WTC11 (cell line): ENCODE measurements around the gene ZFAND6. TPM values are rescaled to one million over a fixed set of nuclear protein-coding genes. Genes with fewer than 3 reads are reported as not detected.

Experiments
- ATAC-seq: fragments of 200-7000 bp; cut with Tn5 transposase; 2 replicates; pipeline ENCODE4 v1.10.0; 2021; ENCODE audit warnings: mild to moderate bottlenecking, moderate library complexity
- CTCF ChIA-PET: fragments of 300-600 bp; sonication (Branson Sonifier 250); formaldehyde crosslinking; loops from one replicate; lab custom pipeline; 2021; ENCODE audit warnings: antibody characterized with exemption; lab: Charles Lee
- POLR2A ChIA-PET: fragments of 350-600 bp; sonication (Branson Sonifier 250); formaldehyde crosslinking; loops from one replicate; lab custom pipeline; 2021; ENCODE audit warnings: antibody characterized with exemption; lab: Charles Lee
- DNase-seq: peaks from one replicate; pipeline ENCODE4 v3.0.0; 2021; ENCODE audit warnings: low spot score
- H3K27ac Mint-ChIP-seq: 2 replicates; pipeline ENCODE4 v1.8.0; 2021; ENCODE audit warnings: mixed read lengths
- H3K27me3 Mint-ChIP-seq: 2 replicates; pipeline ENCODE4 v1.8.0; 2021; ENCODE audit warnings: low read depth, mild to moderate bottlenecking, moderate library complexity, mixed read lengths
- H3K36me3 Mint-ChIP-seq: 2 replicates; pipeline ENCODE4 v1.8.0; 2021; ENCODE audit warnings: mixed read lengths
- H3K4me1 Mint-ChIP-seq: 2 replicates; pipeline ENCODE4 v1.8.0; 2022; ENCODE audit warnings: mixed read lengths
- H3K4me3 Mint-ChIP-seq: 2 replicates; pipeline ENCODE4 v1.8.0; 2021; ENCODE audit warnings: mild to moderate bottlenecking, moderate library complexity, mixed read lengths
- H3K9me3 Mint-ChIP-seq: 2 replicates; pipeline ENCODE4 v1.8.0; 2021; ENCODE audit warnings: mixed read lengths
- AR ChIP-seq: fragments of 250-450 bp; sonication (Bioruptor Pico); IDR thresholded peaks from 2 replicates; pipeline ENCODE4 v1.9.0; 2021; ENCODE audit warnings: mild to moderate bottlenecking
- ATF1 ChIP-seq: sonication (generic); formaldehyde crosslinking; IDR thresholded peaks from 2 replicates; pipeline ENCODE4 v1.8.1; 2023; ENCODE audit warnings: mild to moderate bottlenecking, moderate library complexity, missing genetic modification reagents
- ESRRA ChIP-seq: sonication (generic); formaldehyde crosslinking; IDR thresholded peaks from 2 replicates; pipeline ENCODE4 v1.8.1; 2022; ENCODE audit warnings: mild to moderate bottlenecking, missing genetic modification reagents, borderline replicate concordance
- HMGXB4 ChIP-seq: sonication (generic); formaldehyde crosslinking; IDR thresholded peaks from 2 replicates; pipeline ENCODE4 v1.8.1; 2023; ENCODE audit warnings: mild to moderate bottlenecking, moderate library complexity, missing genetic modification reagents
- JUN ChIP-seq: sonication (generic); formaldehyde crosslinking; IDR thresholded peaks from 2 replicates; pipeline ENCODE4 v1.8.0; 2023; ENCODE audit warnings: mild to moderate bottlenecking, missing genetic modification reagents
- MYBL2 ChIP-seq: sonication (generic); formaldehyde crosslinking; IDR thresholded peaks from 2 replicates; pipeline ENCODE4 v1.8.1; 2023; ENCODE audit warnings: mild to moderate bottlenecking, moderate library complexity, missing genetic modification reagents
- RORB ChIP-seq: fragments of 250-450 bp; sonication (Bioruptor Pico); IDR thresholded peaks from 2 replicates; pipeline ENCODE4 v1.9.0; 2021; ENCODE audit warnings: mild to moderate bottlenecking
- SOX15 ChIP-seq: fragments of 250-450 bp; sonication (Bioruptor Pico); IDR thresholded peaks from 2 replicates; pipeline ENCODE4 v1.9.0; 2021; ENCODE audit warnings: mild to moderate bottlenecking
- TP53 ChIP-seq: sonication (generic); formaldehyde crosslinking; IDR thresholded peaks from 2 replicates; pipeline ENCODE4 v1.8.1; 2023; ENCODE audit warnings: mild to moderate bottlenecking, missing genetic modification reagents
- ZNF121 ChIP-seq: sonication (generic); formaldehyde crosslinking; IDR thresholded peaks from 2 replicates; pipeline ENCODE4 v1.8.0; 2023; ENCODE audit warnings: missing genetic modification reagents
- ZNF138 ChIP-seq: sonication (generic); formaldehyde crosslinking; conservative IDR thresholded peaks from 2 replicates; pipeline ENCODE4 v1.8.1; 2022; ENCODE audit warnings: mild to moderate bottlenecking, moderate library complexity, missing genetic modification reagents
- ZNF219 ChIP-seq: sonication (generic); formaldehyde crosslinking; IDR thresholded peaks from 2 replicates; pipeline ENCODE4 v1.8.0; 2023; ENCODE audit warnings: missing genetic modification reagents, mild to moderate bottlenecking, borderline replicate concordance
- ZNF281 ChIP-seq: sonication (generic); formaldehyde crosslinking; IDR thresholded peaks from 2 replicates; pipeline ENCODE4 v1.8.0; 2023; ENCODE audit warnings: mild to moderate bottlenecking, missing genetic modification reagents
- ZNF423 ChIP-seq: fragments of 250-450 bp; sonication (Bioruptor Pico); IDR thresholded peaks from 2 replicates; pipeline ENCODE4 v2.1.2; 2022; ENCODE audit warnings: mild to moderate bottlenecking, moderate library complexity
- total RNA-seq: library from RNA; stranded (reverse); gene quantifications from 3 replicates; pipeline ENCODE4 v1.2.3, GENCODE V29; 2021

Gene ZFAND6
- total RNA-seq, 1 experiment from 2014 or later = 114 TPM

- no peaks in the 10 kb centered on the region for H3K9me3 Mint-ChIP-seq
- TF ChIP-seq TP53 (CRISPR knock-in tag) (no peak), ZNF281 (CRISPR knock-in tag) (no peak), JUN (CRISPR knock-in tag) (no peak), ZNF121 (CRISPR knock-in tag) (no peak)
- TF ChIP-seq, all 79 proteins: peak for 0
- CTCF ChIA-PET = no interaction called here
Measured at GRCh38 chr15:80107204-80107603, 47.7 kb downstream of the ZFAND6 start.

GRCh38 chr15:80107774-80108173 lies 48.3 kb downstream of the ZFAND6 start:
- no peak overlapping the region for H3K27ac Mint-ChIP-seq
- DNase-seq (no peak), ATAC-seq (no peak)
- H3K36me3 Mint-ChIP-seq = no peaks in the 10 kb centered on the region
- no peak for TF ChIP-seq ZNF281 (CRISPR knock-in tag)
- TF ChIP-seq ZNF138 (CRISPR knock-in tag) = no peak
- TF ChIP-seq ATF1 (CRISPR knock-in tag) = no peak
- no peak for TF ChIP-seq RORB (CRISPR knock-in tag)
- no peak for TF ChIP-seq HMGXB4 (CRISPR knock-in tag)
- TF ChIP-seq ESRRA = no peak
- ChIA-PET CTCF (no interaction called here), POLR2A (interaction anchor here (0.6 kb wide), 1 partner anchor 531 kb away, joined by 4 read pairs; no protein-coding TSS in a partner anchor)
- no peak overlapping the region for H3K4me3 Mint-ChIP-seq
- no peaks in the 10 kb centered on the region for H3K9me3 Mint-ChIP-seq
- no peaks in the 10 kb centered on the region for H3K27me3 Mint-ChIP-seq
- peaks cover 29% of the 10 kb centered on the region for H3K4me1 Mint-ChIP-seq

More at GRCh38 chr15:80107204-80107603, 47.7 kb downstream of the ZFAND6 start:
- Mint-ChIP-seq H3K36me3 (no peaks in the 10 kb centered on the region), H3K27ac (no peak overlapping the region), H3K4me3 (no peak overlapping the region), H3K27me3 (no peaks in the 10 kb centered on the region), H3K4me1 (peaks cover 24% of the 10 kb centered on the region)
- POLR2A ChIA-PET = interaction anchor here (0.6 kb wide), 1 partner anchor 530 kb away, joined by 4 read pairs; no protein-coding TSS in a partner anchor
- DNase-seq (no peak), ATAC-seq (no peak)

GRCh38 chr15:80109388-80109787 lies 49.9 kb downstream of the ZFAND6 start:
- H3K36me3 Mint-ChIP-seq = no peaks in the 10 kb centered on the region
- TF ChIP-seq ZNF219 (CRISPR knock-in tag) = no peak
- TF ChIP-seq JUN (CRISPR knock-in tag) = no peak
- TF ChIP-seq ZNF423 (CRISPR knock-in tag) = no peak
- CTCF ChIA-PET = interaction anchor here (0.9 kb wide), 1 partner anchor 68 kb away, joined by 3 read pairs; no protein-coding TSS in a partner anchor
- ATAC-seq (no peak), DNase-seq (no peak)
- H3K27me3 Mint-ChIP-seq = no peaks in the 10 kb centered on the region
- POLR2A ChIA-PET = no interaction called here
- no peaks in the 10 kb centered on the region for H3K9me3 Mint-ChIP-seq
- no peak overlapping the region for H3K4me3 Mint-ChIP-seq
- peaks cover 42% of the 10 kb centered on the region for H3K4me1 Mint-ChIP-seq
- H3K27ac Mint-ChIP-seq = peak overlapping the region; percentile 33; the same call in 1 of the 2 replicates

- DNase-seq (no peak), ATAC-seq (no peak)
- Mint-ChIP-seq H3K4me1 (peaks cover 51% of the 10 kb centered on the region), H3K4me3 (no peak overlapping the region), H3K36me3 (no peaks in the 10 kb centered on the region), H3K27ac (no peak overlapping the region), H3K27me3 (no peaks in the 10 kb centered on the region), H3K9me3 (no peaks in the 10 kb centered on the region)
- POLR2A ChIA-PET = no interaction called here
- CTCF ChIA-PET = no interaction called here
- TF ChIP-seq ZNF281 (CRISPR knock-in tag) = no peak
- TF ChIP-seq MYBL2 (CRISPR knock-in tag) = no peak
- TF ChIP-seq AR (CRISPR knock-in tag) = no peak
- no peak for TF ChIP-seq SOX15 (CRISPR knock-in tag)
- TF ChIP-seq ESRRA = no peak
Measured at GRCh38 chr15:80110920-80111319, 51.4 kb downstream of the ZFAND6 start.
